AG20443 (cell line): ENCODE measurements around the gene NRXN3.

Experiments
- DNase-seq: peaks from one replicate; pipeline ENCODE4 v3.0.0; 2012; ENCODE audit warnings: low spot score, mixed read lengths

Gene NRXN3

GRCh38 chr14:78324353-78324752 lies 154.2 kb downstream of the NRXN3 start:
- DNase-seq: no peak

DNA sequence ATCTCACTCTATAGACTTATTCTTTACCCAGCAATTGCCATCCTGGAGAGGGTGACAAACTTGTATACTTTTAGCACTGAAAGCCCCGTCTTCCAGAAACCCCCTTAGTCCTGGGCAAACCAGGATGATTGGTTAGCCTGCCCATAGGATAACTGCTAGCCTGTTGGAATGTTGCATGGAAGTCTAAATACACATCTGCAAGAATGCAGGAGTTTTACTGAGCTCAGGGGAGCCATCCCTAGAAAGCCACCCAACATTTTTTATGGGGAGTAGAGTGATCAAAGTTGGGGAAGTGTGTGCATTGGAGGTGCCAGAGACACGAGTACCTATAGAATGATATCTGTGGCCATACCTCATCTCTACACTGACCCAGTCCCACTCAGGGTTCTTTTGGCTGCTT lies 155.7 kb downstream of the NRXN3 start:
- DNase-seq: no peak

GRCh38 chr14:78327426-78328221 lies 157.5 kb downstream of the NRXN3 start:
- DNase-seq: no peak

DNA sequence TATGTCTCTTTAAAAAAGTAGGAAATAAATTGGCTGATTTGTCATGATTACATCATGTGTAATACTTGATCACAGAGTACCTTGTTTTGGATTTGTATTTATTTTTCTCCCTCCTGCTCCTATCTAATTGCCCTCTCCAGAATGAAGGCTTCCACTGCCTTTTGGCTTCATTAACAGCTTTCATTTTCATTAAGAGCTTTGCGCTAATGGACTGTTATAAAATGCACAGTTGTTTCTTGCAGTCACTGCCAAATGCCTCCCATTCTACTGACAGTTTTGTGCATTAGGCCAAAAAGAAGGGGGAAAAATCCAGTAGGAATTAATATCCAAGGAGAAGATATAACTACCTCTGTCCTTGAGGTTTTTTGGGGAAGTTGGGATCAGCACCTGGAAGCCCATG lies 159.2 kb downstream of the NRXN3 start:
- no peak for DNase-seq

- no peak for DNase-seq
Observed at GRCh38 chr14:78335531-78335930, 165.4 kb downstream of the NRXN3 start.

DNA sequence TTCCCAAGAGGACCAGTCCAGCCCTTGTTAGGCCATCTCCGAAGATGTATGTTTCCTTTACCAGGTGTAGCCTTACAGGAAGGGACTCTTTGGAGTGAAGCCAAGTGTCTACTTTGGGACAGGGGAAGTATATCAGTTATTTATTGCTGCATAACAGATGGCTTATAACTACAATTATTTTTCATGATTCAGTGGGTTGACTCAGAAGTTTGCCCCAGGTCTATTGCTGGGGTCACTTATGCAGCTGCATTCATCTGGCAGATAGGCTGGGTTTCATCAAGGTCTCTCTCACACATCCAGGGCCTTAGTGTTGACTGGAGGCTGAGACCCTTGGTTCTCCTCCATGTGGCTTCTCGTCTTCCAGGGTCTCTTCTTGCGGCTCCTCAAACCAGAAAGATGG lies 170.1 kb downstream of the NRXN3 start:
- no peak for DNase-seq

GRCh38 chr14:78341827-78342389 lies 171.7 kb downstream of the NRXN3 start:
- DNase-seq: no peak

GRCh38 chr14:78342879-78343278 lies 172.7 kb downstream of the NRXN3 start:
- DNase-seq: no peak

DNA sequence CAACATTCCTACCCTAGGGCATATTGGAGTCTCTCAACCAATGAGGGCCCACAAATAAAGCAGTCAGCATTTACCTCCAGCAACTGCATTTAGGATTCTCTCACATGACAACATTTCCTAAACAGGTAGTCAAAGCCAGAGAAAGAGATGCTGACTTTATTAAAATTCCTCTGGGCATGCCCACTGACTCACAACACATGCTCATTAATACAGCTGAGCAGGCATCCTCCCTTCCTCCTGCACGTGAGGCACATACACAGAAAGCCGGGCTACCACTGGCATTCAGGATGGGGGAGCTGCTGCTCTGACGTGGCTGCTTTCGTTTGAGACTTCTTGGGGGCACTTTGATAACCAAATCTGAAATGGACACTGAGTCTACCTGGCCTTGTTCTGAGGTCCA lies 174.1 kb downstream of the NRXN3 start:
- DNase-seq: no peak

- DNase-seq: no peak
Observed at GRCh38 chr14:78345131-78345744, 175.1 kb downstream of the NRXN3 start.

- DNase-seq: no peak
Observed at GRCh38 chr14:78346747-78347146, 176.6 kb downstream of the NRXN3 start.

GRCh38 chr14:78355109-78355508 lies 184.9 kb downstream of the NRXN3 start:
- no peak for DNase-seq

- no peak for DNase-seq
Observed at GRCh38 chr14:78356391-78356790, 186.2 kb downstream of the NRXN3 start.

- no peak for DNase-seq
Observed at GRCh38 chr14:78358591-78358990, 188.4 kb downstream of the NRXN3 start.

GRCh38 chr14:78359581-78359980 lies 189.4 kb downstream of the NRXN3 start:
- no peak for DNase-seq

- DNase-seq: no peak
Observed at GRCh38 chr14:78363008-78363407, 192.8 kb downstream of the NRXN3 start.

DNA sequence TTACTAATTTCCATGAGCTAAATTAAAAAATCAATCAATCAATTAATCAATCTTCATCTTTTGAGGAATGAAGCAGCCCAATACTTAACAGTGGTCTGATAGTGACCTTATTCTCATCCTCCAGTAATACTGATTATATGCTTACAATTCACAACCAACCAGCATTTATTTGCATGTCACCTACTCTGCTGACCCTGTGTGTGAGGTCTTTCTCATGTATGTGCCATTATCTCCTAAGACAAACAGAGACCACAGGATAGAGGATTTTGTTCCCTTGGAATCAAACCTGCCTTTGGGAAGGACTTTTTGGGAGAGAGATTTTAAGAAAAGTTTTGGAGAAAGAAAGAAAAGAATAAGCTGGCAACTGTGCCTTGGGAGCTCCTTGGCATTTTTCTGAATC lies 197.2 kb downstream of the NRXN3 start:
- no peak for DNase-seq

DNA sequence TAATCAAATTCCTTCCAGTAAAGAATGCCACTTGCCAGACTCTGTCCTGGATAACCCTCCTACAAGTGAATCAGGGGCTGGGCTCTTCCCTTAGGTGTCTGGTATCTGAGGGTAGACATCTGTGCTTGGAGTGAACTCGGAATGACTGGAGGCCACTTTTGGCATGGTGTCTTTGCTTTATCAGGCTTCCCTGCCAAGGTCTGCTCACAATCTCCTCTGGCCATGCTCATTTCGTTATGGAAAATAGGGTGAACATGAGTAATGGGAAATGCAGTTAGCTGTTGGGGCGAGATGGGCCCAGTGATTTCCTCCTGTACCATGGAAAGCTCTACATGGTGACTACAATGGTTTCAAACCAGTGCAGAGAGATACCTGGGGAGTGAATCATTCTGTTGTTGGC lies 212.9 kb downstream of the NRXN3 start:
- no peak for DNase-seq

DNA sequence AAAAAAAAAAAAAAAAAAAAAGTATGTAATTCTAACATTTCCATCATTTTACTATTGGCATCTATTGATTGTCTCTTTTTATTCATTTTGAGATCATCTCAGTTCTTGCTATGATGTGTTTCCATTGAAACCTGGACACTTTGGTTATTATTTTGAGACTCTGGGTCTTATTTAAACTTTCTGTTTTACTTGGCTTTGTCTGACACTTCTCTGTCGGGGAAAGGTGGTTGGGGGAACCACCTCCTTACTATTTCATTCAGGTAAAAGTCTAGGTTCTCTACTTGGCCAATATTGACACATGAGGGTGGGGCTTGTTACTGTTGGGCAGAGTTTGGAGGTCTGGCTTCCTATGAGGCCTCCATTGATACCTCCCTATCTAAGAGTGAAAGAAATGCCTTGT lies 228.0 kb downstream of the NRXN3 start:
- DNase-seq: no peak

- no peak for DNase-seq
Observed at GRCh38 chr14:78399316-78399889, 229.2 kb downstream of the NRXN3 start.

DNA sequence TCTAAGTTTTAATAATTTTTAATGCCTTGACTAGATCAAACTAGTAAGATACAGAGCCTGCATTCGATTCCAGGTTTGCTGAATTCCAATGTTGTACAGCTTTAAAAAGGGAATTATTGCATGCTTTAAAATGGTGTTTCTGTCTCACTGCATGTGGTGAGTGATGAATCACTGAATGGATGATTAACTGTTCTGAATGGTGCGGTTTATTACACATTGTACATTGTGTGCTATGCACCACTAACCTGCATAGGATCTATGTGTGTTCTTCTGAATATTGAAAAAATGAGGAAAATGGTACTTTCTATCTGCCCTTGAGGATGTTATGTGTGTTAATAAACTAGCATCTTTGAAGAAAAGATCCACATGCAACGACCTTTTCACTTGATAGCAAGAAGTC lies 231.7 kb downstream of the NRXN3 start:
- no peak for DNase-seq

- no peak for DNase-seq
Observed at GRCh38 chr14:78403278-78403815, 233.2 kb downstream of the NRXN3 start.
